Gastroesophageal sphincter (tissue), 4 donors: ENCODE measurements around the gene GPATCH2L. TPM values are rescaled to one million over a fixed set of nuclear protein-coding genes. Genes with fewer than 3 reads are reported as not detected.

Experiments
- ATAC-seq: fragments of 150-250 bp; one replicate; pipeline ENCODE4 v1.9.1; 2016; ENCODE audit warnings: mild to moderate bottlenecking, moderate library complexity
- H3K27ac ChIP-seq, 4 donors: fragments of 200-600 bp; sonication (generic) in 3 of 4; 1 replicate in 3 of 4; 2 replicates in 1 of 4; pipeline ENCODE4 v1.5.1; 2016 to 2019
- H3K27me3 ChIP-seq: fragments of 200-600 bp; sonication (generic); one replicate; pipeline ENCODE4 v1.5.1; 2019
- H3K36me3 ChIP-seq, 2 donors: fragments of 200-600 bp; sonication (generic); one replicate each; pipeline ENCODE4 v1.5.1; 2019; ENCODE audit warnings: control low read depth in 1 of 2
- H3K4me1 ChIP-seq, 3 donors: fragments of 200-600 bp; sonication (generic); 1 replicate in 2 of 3; 2 replicates in 1 of 3; pipeline ENCODE4 v1.5.1; 2016 to 2019; ENCODE audit warnings: control low read depth in 2 of 3
- H3K4me3 ChIP-seq, 2 donors: fragments of 200-600 bp; sonication (generic); one replicate each; pipeline ENCODE4 v1.5.1; 2019; ENCODE audit warnings: mild to moderate bottlenecking in 1 of 2, moderate library complexity in 1 of 2
- H3K9me3 ChIP-seq, 3 donors: fragments of 200-600 bp; sonication (generic); one replicate each; pipeline ENCODE4 v1.5.1; 2017 to 2019; ENCODE audit warnings: control low read depth in 2 of 3
- CTCF ChIP-seq, 4 experiments: fragments of 200-600 bp in 2 of 4; fragments of 450-650 bp in 2 of 4; sonication (generic) in 1 of 4; IDR thresholded peaks; one replicate each; pipeline ENCODE4 v1.5.1; 2017 to 2019; ENCODE audit warnings: antibody characterized with exemption in 4 of 4, mild to moderate bottlenecking in 2 of 4, moderate library complexity in 2 of 4
- EP300 ChIP-seq: sonication (generic); formaldehyde crosslinking; IDR thresholded peaks from one replicate; pipeline ENCODE4 v1.6.1; 2017; ENCODE audit warnings: antibody characterized with exemption, mild to moderate bottlenecking
- POLR2A ChIP-seq, 2 donors: fragments of 450-650 bp; IDR thresholded peaks; one replicate each; pipeline ENCODE4 v1.6.1; 2017; ENCODE audit warnings: antibody characterized with exemption in 2 of 2, mild to moderate bottlenecking in 2 of 2, moderate library complexity in 1 of 2
- POLR2AphosphoS5 ChIP-seq: sonication (generic); formaldehyde crosslinking; IDR thresholded peaks from one replicate; pipeline ENCODE4 v1.6.1; 2017; ENCODE audit warnings: antibody characterized with exemption
- WGBS, 2 donors: methylation state at CpG; one replicate each; pipeline ENCODE4 v1.1.5; 2018; ENCODE audit warnings: low coverage in 1 of 2; 5-methylcytosine and 5-hydroxymethylcytosine counted together
- total RNA-seq, 4 donors: library from RNA; depleted of rRNA; stranded (reverse); fragments of >200 nt; gene quantifications; one replicate each; pipeline ENCODE4 v1.1.0, GENCODE V29; 2016

The GPATCH2L gene
- total RNA-seq, 4 donors from 2014 or later, result 34.2 to 64.0 (median 56.0) TPM

GRCh38 chr14:76112889-76113624, 38.7 kb upstream of the GPATCH2L start:
- no peak overlapping the region for H3K27ac ChIP-seq
- 10 to 75% methylated on average over 2 to 4 of the region's 22 CpGs for WGBS, 2 donors
- no peaks in the 10 kb centered on the region for H3K27me3 ChIP-seq
- TF ChIP-seq POLR2AphosphoS5, result no peak
- no peak for TF ChIP-seq CTCF (IDR thresholded peaks at IDR 0.05)
- TF ChIP-seq EP300, result no peak
- no peak for TF ChIP-seq POLR2A (IDR thresholded peaks at IDR 0.05)
- H3K9me3 ChIP-seq, result no peaks in the 10 kb centered on the region
- no peaks in the 10 kb centered on the region for H3K36me3 ChIP-seq
- H3K4me1 ChIP-seq, result no peaks in the 10 kb centered on the region
- H3K4me3 ChIP-seq, result no peak overlapping the region
- ATAC-seq, result no peak

GRCh38 chr14:76113691-76114090, 38.0 kb upstream of the GPATCH2L start:
- H3K4me1 ChIP-seq, result no peaks in the 10 kb centered on the region
- H3K27me3 ChIP-seq, result no peaks in the 10 kb centered on the region
- no peaks in the 10 kb centered on the region for H3K36me3 ChIP-seq
- H3K27ac ChIP-seq, result no peak overlapping the region
- no peak for ATAC-seq
- H3K9me3 ChIP-seq, result no peaks in the 10 kb centered on the region
- H3K4me3 ChIP-seq, result no peak overlapping the region
- TF ChIP-seq CTCF (IDR thresholded peaks at IDR 0.05) (no peak), POLR2AphosphoS5 (no peak), EP300 (no peak), POLR2A (IDR thresholded peaks at IDR 0.05) (no peak)
- 50 to 67% methylated on average over 7 to 8 of the region's 8 CpGs for WGBS, 2 donors

- TF ChIP-seq POLR2A (IDR thresholded peaks at IDR 0.05) (no peak), POLR2AphosphoS5 (no peak), CTCF (IDR thresholded peaks at IDR 0.05) (no peak), EP300 (no peak)
- Histone ChIP-seq H3K27me3 (no peaks in the 10 kb centered on the region), H3K27ac (no peak overlapping the region), H3K9me3 (no peaks in the 10 kb centered on the region), H3K4me1 (no peaks in the 10 kb centered on the region), H3K4me3 (no peak overlapping the region), H3K36me3 (no peaks in the 10 kb centered on the region)
- 86% methylated on average over 2 of the region's 2 CpGs; no CpG with 5 or more reads in 1 of the 2 donors for WGBS, 2 donors
- no peak for ATAC-seq
Measured at GRCh38 chr14:76115010-76115422, 36.7 kb upstream of the GPATCH2L start.

- TF ChIP-seq POLR2A (IDR thresholded peaks at IDR 0.05) (no peak), EP300 (no peak)
- H3K4me1 ChIP-seq, result no peaks in the 10 kb centered on the region
- H3K4me3 ChIP-seq, result no peak overlapping the region
- no peaks in the 10 kb centered on the region for H3K9me3 ChIP-seq
- H3K27ac ChIP-seq, result no peak overlapping the region
- WGBS, 2 donors, result 4 to 10% methylated on average over 2 to 4 of the region's 16 CpGs
- ATAC-seq, result no peak
- no peaks in the 10 kb centered on the region for H3K36me3 ChIP-seq
- H3K27me3 ChIP-seq, result no peaks in the 10 kb centered on the region
Measured at GRCh38 chr14:76117789-76118484, 33.8 kb upstream of the GPATCH2L start.

- no peak for TF ChIP-seq POLR2AphosphoS5
- no peak for TF ChIP-seq CTCF (IDR thresholded peaks at IDR 0.05)
- no peak for TF ChIP-seq EP300
- TF ChIP-seq POLR2A (IDR thresholded peaks at IDR 0.05), result no peak
- no peak for ATAC-seq
Measured at GRCh38 chr14:76118594-76118993, 33.1 kb upstream of the GPATCH2L start.

More at GRCh38 chr14:76118594-76118993, 33.1 kb upstream of the GPATCH2L start:
- Histone ChIP-seq H3K4me3 (no peak overlapping the region), H3K27me3 (no peaks in the 10 kb centered on the region), H3K9me3 (no peaks in the 10 kb centered on the region), H3K4me1 (no peaks in the 10 kb centered on the region), H3K36me3 (no peaks in the 10 kb centered on the region), H3K27ac (no peak overlapping the region)
- WGBS, 2 donors, result 80% methylated on average over 1 of the region's 4 CpGs; no CpG with 5 or more reads in 1 of the 2 donors
